Mammary epithelial cell (primary cell): ENCODE measurements around the gene TMEM236.

Source experiments
- CTCF ChIP-seq, 2 donors: IDR thresholded peaks in 1 of 2; conservative IDR thresholded peaks in 1 of 2; 2 replicates each; pipeline ENCODE4 v1.5.1; 2011 to 2012; ENCODE audit warnings: inconsistent platforms in 2 of 2, low read length in 2 of 2, mild to moderate bottlenecking in 2 of 2, control low read depth in 1 of 2, low read depth in 1 of 2; ENCODE audit not compliant: insufficient read depth in 1 of 2; ENCODE audit errors: extremely low read depth in 1 of 2
- EZH2 ChIP-seq: IDR thresholded peaks from 2 replicates; pipeline ENCODE4 v1.6.1; 2012; ENCODE audit warnings: low read length, inconsistent platforms, borderline replicate concordance

GRCh38 chr10:17756557-17757217, 4.7 kb downstream of the TMEM236 start:
- TF ChIP-seq CTCF (conservative IDR thresholded peaks at IDR 0.05 in 1 of 2, IDR thresholded peaks at IDR 0.05 in 1 of 2; ENCODE audit: extremely low read depth in 1 of 2, insufficient read depth in 1 of 2, low read depth in 1 of 2, low read length in 2 of 2) (no peak), EZH2 (no peak)
